Coronary artery (tissue), 2 donors: ENCODE data around the gene AMER2.

Source experiments
- DNase-seq: peaks from one replicate; pipeline ENCODE4 v3.0.0-alpha.2; 2017; ENCODE audit warnings: low spot score
- H3K27ac ChIP-seq, 2 donors: fragments of 200-600 bp; sonication (generic); one replicate each; pipeline ENCODE4 v1.5.1; 2016 to 2019
- H3K4me3 ChIP-seq: fragments of 200-600 bp; sonication (generic); 2 replicates; pipeline ENCODE4 v1.5.1; 2016; ENCODE audit warnings: mild to moderate bottlenecking, moderate library complexity
- CTCF ChIP-seq: fragments of 200-600 bp; sonication (generic); IDR thresholded peaks from one replicate; pipeline ENCODE4 v1.5.1; 2019; ENCODE audit warnings: antibody characterized with exemption

AMER2 gene

GRCh38 chr13:25192936-25193335 lies 20.8 kb upstream of the AMER2 start:
- Histone ChIP-seq H3K4me3 (no peak overlapping the region), H3K27ac (no peak overlapping the region)
- no peak for DNase-seq
- no peak for TF ChIP-seq CTCF

- TF ChIP-seq CTCF, result no peak
- no peak overlapping the region for H3K27ac ChIP-seq
- no peak overlapping the region for H3K4me3 ChIP-seq
- DNase-seq, result no peak
These were observed 20.4 kb upstream of the AMER2 start for GRCh38 chr13:25192489-25192888.

GRCh38 chr13:25192052-25192451 lies 20.0 kb upstream of the AMER2 start:
- no peak overlapping the region for H3K4me3 ChIP-seq
- H3K27ac ChIP-seq, result no peak overlapping the region
- no peak for DNase-seq
- no peak for TF ChIP-seq CTCF

- H3K4me3 ChIP-seq, result no peak overlapping the region
These were observed 18.7 kb upstream of the AMER2 start for GRCh38 chr13:25190771-25191170.

DNA sequence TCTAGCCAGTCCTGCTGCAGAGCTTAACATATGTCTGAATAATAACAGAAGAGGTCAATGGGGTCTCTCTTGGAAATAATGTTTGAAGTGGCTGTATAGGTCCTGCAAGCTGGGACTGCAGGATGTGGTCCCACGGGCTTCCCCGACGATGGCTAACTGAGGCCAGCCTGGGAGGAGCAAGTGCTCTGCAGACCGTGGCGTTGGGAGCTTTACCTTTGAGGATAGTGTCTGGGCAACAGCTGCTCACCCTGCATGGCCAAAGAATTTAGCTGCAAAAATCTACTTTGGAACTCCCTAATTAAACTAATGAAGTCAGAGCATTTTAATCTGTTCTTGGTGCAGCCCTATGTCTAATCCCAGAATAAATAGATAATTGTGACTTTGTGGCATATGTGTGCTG lies 18.2 kb upstream of the AMER2 start:
- H3K4me3 ChIP-seq, result no peak overlapping the region
- no peak for DNase-seq
- TF ChIP-seq CTCF, result no peak
- H3K27ac ChIP-seq, result no peak overlapping the region

More at GRCh38 chr13:25190771-25191170, 18.7 kb upstream of the AMER2 start:
- no peak for DNase-seq
- TF ChIP-seq CTCF, result no peak
- no peak overlapping the region for H3K27ac ChIP-seq

- Histone ChIP-seq H3K27ac (no peak overlapping the region), H3K4me3 (no peak overlapping the region)
- no peak for TF ChIP-seq CTCF
- DNase-seq, result no peak
These were observed 15.5 kb upstream of the AMER2 start for GRCh38 chr13:25187596-25187995.

GRCh38 chr13:25186187-25186586 lies 14.1 kb upstream of the AMER2 start:
- no peak for TF ChIP-seq CTCF
- Histone ChIP-seq H3K27ac (no peak overlapping the region), H3K4me3 (no peak overlapping the region)
- no peak for DNase-seq
